ENCODE results near the gene SMG6.

DNA sequence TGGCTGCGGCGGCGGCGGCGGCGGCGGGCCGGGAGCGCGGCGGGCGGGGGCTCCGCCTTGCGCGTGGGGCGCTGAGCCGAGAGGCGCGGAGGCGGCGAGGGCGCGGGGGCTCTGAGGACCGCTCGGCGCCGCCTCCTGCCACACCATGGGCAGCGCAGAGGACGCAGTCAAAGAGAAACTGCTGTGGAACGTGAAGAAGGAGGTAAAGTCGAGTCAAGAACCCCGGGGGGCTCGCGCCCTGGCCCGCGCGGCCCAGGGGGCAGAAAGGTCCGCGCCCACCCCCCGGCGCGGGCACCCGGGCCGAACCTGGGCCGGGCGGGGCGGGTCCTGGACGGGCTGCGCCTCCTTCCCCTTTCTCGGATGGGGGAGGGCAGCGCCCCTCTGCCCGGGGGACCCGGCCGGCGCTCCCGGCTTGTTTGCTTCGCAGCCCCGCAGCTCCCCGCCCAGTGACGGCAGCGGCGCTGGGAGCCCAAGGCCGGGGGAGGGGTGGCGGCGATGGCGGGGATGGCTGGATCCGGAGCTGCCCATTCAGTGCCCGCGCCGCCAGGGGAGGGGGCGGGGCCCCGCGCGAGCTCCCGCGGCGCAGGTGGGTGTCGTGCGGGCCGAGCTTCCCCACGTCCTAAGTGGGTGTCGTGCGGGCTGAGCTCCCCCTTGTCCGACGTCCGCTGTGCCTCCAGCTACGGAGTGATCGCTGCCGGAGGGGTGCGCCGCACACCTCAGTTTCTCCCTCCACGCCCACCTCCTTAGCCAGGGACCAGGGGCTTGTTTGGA lies 34.1 kb upstream of the SMG6 start:
- TF ChIP-seq, protein P1, sequence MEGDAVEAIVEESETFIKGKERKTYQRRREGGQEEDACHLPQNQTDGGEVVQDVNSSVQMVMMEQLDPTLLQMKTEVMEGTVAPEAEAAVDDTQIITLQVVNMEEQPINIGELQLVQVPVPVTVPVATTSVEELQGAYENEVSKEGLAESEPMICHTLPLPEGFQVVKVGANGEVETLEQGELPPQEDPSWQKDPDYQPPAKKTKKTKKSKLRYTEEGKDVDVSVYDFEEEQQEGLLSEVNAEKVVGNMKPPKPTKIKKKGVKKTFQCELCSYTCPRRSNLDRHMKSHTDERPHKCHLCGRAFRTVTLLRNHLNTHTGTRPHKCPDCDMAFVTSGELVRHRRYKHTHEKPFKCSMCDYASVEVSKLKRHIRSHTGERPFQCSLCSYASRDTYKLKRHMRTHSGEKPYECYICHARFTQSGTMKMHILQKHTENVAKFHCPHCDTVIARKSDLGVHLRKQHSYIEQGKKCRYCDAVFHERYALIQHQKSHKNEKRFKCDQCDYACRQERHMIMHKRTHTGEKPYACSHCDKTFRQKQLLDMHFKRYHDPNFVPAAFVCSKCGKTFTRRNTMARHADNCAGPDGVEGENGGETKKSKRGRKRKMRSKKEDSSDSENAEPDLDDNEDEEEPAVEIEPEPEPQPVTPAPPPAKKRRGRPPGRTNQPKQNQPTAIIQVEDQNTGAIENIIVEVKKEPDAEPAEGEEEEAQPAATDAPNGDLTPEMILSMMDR (conservative IDR thresholded peaks at IDR 0.05 in 1 of 2, IDR thresholded peaks at IDR 0.05 in 1 of 2; ENCODE audit: extremely low read depth in 1 of 2, insufficient read depth in 1 of 2, low read depth in 1 of 2, low read length in 2 of 2), result no peak
- TF ChIP-seq EZH2 (IDR thresholded peaks at IDR 0.05; ENCODE audit: borderline replicate concordance, low read length), result no peak

All from mammary epithelial cell (primary cell).